WTC11 (cell line): ENCODE measurements around the gene SLC38A10. TPM values are rescaled to one million over a fixed set of nuclear protein-coding genes. Genes with fewer than 3 reads are reported as not detected.

Experiments
- ATAC-seq: fragments of 200-7000 bp; cut with Tn5 transposase; 2 replicates; pipeline ENCODE4 v1.10.0; 2021; ENCODE audit warnings: mild to moderate bottlenecking, moderate library complexity
- CTCF ChIA-PET: fragments of 300-600 bp; sonication (Branson Sonifier 250); formaldehyde crosslinking; loops from one replicate; lab custom pipeline; 2021; ENCODE audit warnings: antibody characterized with exemption; lab: Charles Lee
- POLR2A ChIA-PET: fragments of 350-600 bp; sonication (Branson Sonifier 250); formaldehyde crosslinking; loops from one replicate; lab custom pipeline; 2021; ENCODE audit warnings: antibody characterized with exemption; lab: Charles Lee
- DNase-seq: peaks from one replicate; pipeline ENCODE4 v3.0.0; 2021; ENCODE audit warnings: low spot score
- H3K27ac Mint-ChIP-seq: 2 replicates; pipeline ENCODE4 v1.8.0; 2021; ENCODE audit warnings: mixed read lengths
- H3K27me3 Mint-ChIP-seq: 2 replicates; pipeline ENCODE4 v1.8.0; 2021; ENCODE audit warnings: low read depth, mild to moderate bottlenecking, moderate library complexity, mixed read lengths
- H3K36me3 Mint-ChIP-seq: 2 replicates; pipeline ENCODE4 v1.8.0; 2021; ENCODE audit warnings: mixed read lengths
- H3K4me1 Mint-ChIP-seq: 2 replicates; pipeline ENCODE4 v1.8.0; 2022; ENCODE audit warnings: mixed read lengths
- H3K4me3 Mint-ChIP-seq: 2 replicates; pipeline ENCODE4 v1.8.0; 2021; ENCODE audit warnings: mild to moderate bottlenecking, moderate library complexity, mixed read lengths
- H3K9me3 Mint-ChIP-seq: 2 replicates; pipeline ENCODE4 v1.8.0; 2021; ENCODE audit warnings: mixed read lengths
- AR ChIP-seq: fragments of 250-450 bp; sonication (Bioruptor Pico); IDR thresholded peaks from 2 replicates; pipeline ENCODE4 v1.9.0; 2021; ENCODE audit warnings: mild to moderate bottlenecking
- ARID4B ChIP-seq: sonication (generic); formaldehyde crosslinking; IDR thresholded peaks from 2 replicates; pipeline ENCODE4 v1.8.0; 2023; ENCODE audit warnings: missing genetic modification reagents, mild to moderate bottlenecking, borderline replicate concordance
- ATF6 ChIP-seq: sonication (generic); formaldehyde crosslinking; IDR thresholded peaks from 2 replicates; pipeline ENCODE4 v1.8.1; 2023; ENCODE audit warnings: mild to moderate bottlenecking, missing genetic modification reagents
- CREM ChIP-seq: sonication (generic); formaldehyde crosslinking; IDR thresholded peaks from 2 replicates; pipeline ENCODE4 v1.8.1; 2022; ENCODE audit warnings: mild to moderate bottlenecking, missing genetic modification reagents, moderate library complexity
- E2F4 ChIP-seq: sonication (generic); formaldehyde crosslinking; IDR thresholded peaks from 2 replicates; pipeline ENCODE4 v1.8.1; 2022; ENCODE audit warnings: low read depth, mild to moderate bottlenecking, moderate library complexity, missing genetic modification reagents, borderline replicate concordance
- E2F5 ChIP-seq: sonication (generic); formaldehyde crosslinking; IDR thresholded peaks from 2 replicates; pipeline ENCODE4 v1.8.1; 2022; ENCODE audit warnings: mild to moderate bottlenecking, moderate library complexity, missing genetic modification reagents
- EMX1 ChIP-seq: fragments of 250-450 bp; sonication (Bioruptor Pico); IDR thresholded peaks from 2 replicates; pipeline ENCODE4 v1.8.0; 2021; ENCODE audit warnings: mild to moderate bottlenecking
- FOXK1 ChIP-seq: sonication (generic); formaldehyde crosslinking; IDR thresholded peaks from 2 replicates; pipeline ENCODE4 v1.8.0; 2022; ENCODE audit warnings: mild to moderate bottlenecking, moderate library complexity, missing genetic modification reagents
- MAX ChIP-seq: sonication (generic); formaldehyde crosslinking; IDR thresholded peaks from 2 replicates; pipeline ENCODE4 v1.8.0; 2022; ENCODE audit warnings: mild to moderate bottlenecking, missing genetic modification reagents
- SP1 ChIP-seq: sonication (generic); formaldehyde crosslinking; conservative IDR thresholded peaks from 2 replicates; pipeline ENCODE4 v1.8.1; 2022; ENCODE audit warnings: missing genetic modification reagents
- TCF7 ChIP-seq: sonication (generic); formaldehyde crosslinking; IDR thresholded peaks from 2 replicates; pipeline ENCODE4 v1.8.0; 2022; ENCODE audit warnings: mild to moderate bottlenecking, low read depth, missing genetic modification reagents, moderate library complexity
- TP53 ChIP-seq: sonication (generic); formaldehyde crosslinking; IDR thresholded peaks from 2 replicates; pipeline ENCODE4 v1.8.1; 2023; ENCODE audit warnings: mild to moderate bottlenecking, missing genetic modification reagents
- ZMAT4 ChIP-seq: fragments of 250-450 bp; sonication (Bioruptor Pico); IDR thresholded peaks from 2 replicates; pipeline ENCODE4 v1.9.0; 2021; ENCODE audit warnings: mild to moderate bottlenecking
- ZNF512 ChIP-seq: sonication (generic); formaldehyde crosslinking; IDR thresholded peaks from 2 replicates; pipeline ENCODE4 v1.8.1; 2022; ENCODE audit warnings: missing genetic modification reagents, borderline replicate concordance
- ZNF532 ChIP-seq: fragments of 250-450 bp; sonication (Bioruptor Pico); IDR thresholded peaks from 2 replicates; pipeline ENCODE4 v1.9.0; 2021; ENCODE audit warnings: mild to moderate bottlenecking, borderline replicate concordance
- total RNA-seq: library from RNA; stranded (reverse); gene quantifications from 3 replicates; pipeline ENCODE4 v1.2.3, GENCODE V29; 2021

Gene SLC38A10
- total RNA-seq, 1 experiment from 2014 or later, result 47.0 TPM

GRCh38 chr17:81317530-81317821 is 22.4 kb upstream of the SLC38A10 start (continued):
- no peak for TF ChIP-seq ZNF512 (CRISPR knock-in tag)
- TF ChIP-seq FOXK1 (CRISPR knock-in tag), result no peak
- no peak for TF ChIP-seq ZMAT4 (CRISPR knock-in tag)
- no peak for TF ChIP-seq TP53 (CRISPR knock-in tag)
- TF ChIP-seq EMX1, result no peak
- no peak for TF ChIP-seq ATF6
- no peak for TF ChIP-seq AR (CRISPR knock-in tag)
- no peak for TF ChIP-seq ARID4B (CRISPR knock-in tag)
- TF ChIP-seq TCF7 (CRISPR knock-in tag), result no peak
- no peak for TF ChIP-seq MAX (CRISPR knock-in tag)

GRCh38 chr17:81315885-81316391 is 20.8 kb upstream of the SLC38A10 start:
- no peak for DNase-seq
- H3K4me3 Mint-ChIP-seq, result no peak overlapping the region
- ATAC-seq, result no peak
- CTCF ChIA-PET, result interaction anchor here (1.7 kb wide), 1 partner anchor 125 kb away, joined by 5 read pairs; no protein-coding TSS in a partner anchor
- H3K4me1 Mint-ChIP-seq, result peaks cover 15% of the 10 kb centered on the region
- H3K27me3 Mint-ChIP-seq, result no peaks in the 10 kb centered on the region
- POLR2A ChIA-PET, result no interaction called here
- H3K9me3 Mint-ChIP-seq, result no peaks in the 10 kb centered on the region
- H3K27ac Mint-ChIP-seq, result no peak overlapping the region
- no peaks in the 10 kb centered on the region for H3K36me3 Mint-ChIP-seq
- TF ChIP-seq E2F5 (CRISPR knock-in tag), result no peak
- TF ChIP-seq E2F4 (CRISPR knock-in tag), result no peak
- TF ChIP-seq CREM (CRISPR knock-in tag), result no peak
- TF ChIP-seq ZNF532 (CRISPR knock-in tag), result no peak
- TF ChIP-seq SP1 (CRISPR knock-in tag), result no peak
- no peak for TF ChIP-seq ZNF512 (CRISPR knock-in tag)
